ENCODE results near the gene ELP2. TPM values are rescaled to one million over a fixed set of nuclear protein-coding genes. Genes with fewer than 3 reads are reported as not detected.
"Not testable (repeated sequence)": the region's sequence is repeated elsewhere in the genome, so short reads cannot be mapped to it uniquely, and the experiment has no call there.

ELP2 gene
- polyA plus RNA-seq, 1 of the 3 experiments (the other 2 are of a cell fraction) = 38.3 TPM

DNA sequence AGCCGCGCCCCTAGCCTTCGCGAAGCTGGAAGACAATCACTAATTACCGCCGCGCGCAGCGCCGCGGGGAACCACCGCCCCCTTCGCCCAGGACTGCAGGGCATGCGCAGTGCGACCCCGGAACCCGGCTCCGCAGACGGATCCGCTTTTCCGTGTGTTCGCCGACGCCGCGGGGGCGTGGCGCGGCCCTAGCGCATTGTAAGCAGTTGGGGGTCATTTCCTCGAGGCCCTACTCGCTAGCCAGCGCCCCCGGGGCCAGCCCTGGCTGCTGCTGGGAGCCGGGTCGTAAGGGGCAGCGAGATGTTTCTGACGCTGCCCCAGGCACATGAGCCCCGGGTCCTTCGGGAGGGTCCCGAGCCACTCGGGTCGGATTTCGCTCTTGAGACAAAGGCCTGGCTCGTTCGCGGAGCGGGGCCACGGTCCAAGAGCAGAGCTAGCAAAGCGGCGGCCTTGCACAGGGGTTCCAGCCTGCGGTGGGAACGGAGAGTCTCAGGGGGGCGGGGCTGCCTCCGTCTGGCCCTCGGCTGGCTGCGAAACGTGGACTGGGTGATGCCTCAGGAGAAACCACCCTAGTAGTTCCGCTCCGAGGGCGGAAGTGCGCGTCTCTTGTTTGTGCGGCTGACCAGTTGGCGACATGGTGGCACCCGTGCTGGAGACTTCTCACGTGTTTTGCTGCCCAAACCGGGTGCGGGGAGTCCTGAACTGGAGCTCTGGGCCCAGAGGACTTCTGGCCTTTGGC is at the start of gene ELP2, which contains the start of gene SLC39A6 (continued):
- TF ChIP-seq, protein P1, sequence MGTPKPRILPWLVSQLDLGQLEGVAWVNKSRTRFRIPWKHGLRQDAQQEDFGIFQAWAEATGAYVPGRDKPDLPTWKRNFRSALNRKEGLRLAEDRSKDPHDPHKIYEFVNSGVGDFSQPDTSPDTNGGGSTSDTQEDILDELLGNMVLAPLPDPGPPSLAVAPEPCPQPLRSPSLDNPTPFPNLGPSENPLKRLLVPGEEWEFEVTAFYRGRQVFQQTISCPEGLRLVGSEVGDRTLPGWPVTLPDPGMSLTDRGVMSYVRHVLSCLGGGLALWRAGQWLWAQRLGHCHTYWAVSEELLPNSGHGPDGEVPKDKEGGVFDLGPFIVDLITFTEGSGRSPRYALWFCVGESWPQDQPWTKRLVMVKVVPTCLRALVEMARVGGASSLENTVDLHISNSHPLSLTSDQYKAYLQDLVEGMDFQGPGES (IDR thresholded peaks at IDR 0.05; ENCODE audit: low read depth, low read length) = no peak
- no peak for TF ChIP-seq MEF2A (IDR thresholded peaks at IDR 0.05; ENCODE audit: borderline replicate concordance, low read depth)
- TF ChIP-seq CHD2 (IDR thresholded peaks at IDR 0.05; ENCODE audit: low read length, partially characterized antibody) = peak; percentile 47
- TF ChIP-seq SMC3 (IDR thresholded peaks at IDR 0.05; ENCODE audit: low read depth, low read length) = no peak
- TF ChIP-seq CTCF (IDR thresholded peaks at IDR 0.05) = no peak
- peak; percentile 91 for TF ChIP-seq NRF1 (IDR thresholded peaks at IDR 0.05; ENCODE audit: low read depth, low read length)
- TF ChIP-seq, protein P2, sequence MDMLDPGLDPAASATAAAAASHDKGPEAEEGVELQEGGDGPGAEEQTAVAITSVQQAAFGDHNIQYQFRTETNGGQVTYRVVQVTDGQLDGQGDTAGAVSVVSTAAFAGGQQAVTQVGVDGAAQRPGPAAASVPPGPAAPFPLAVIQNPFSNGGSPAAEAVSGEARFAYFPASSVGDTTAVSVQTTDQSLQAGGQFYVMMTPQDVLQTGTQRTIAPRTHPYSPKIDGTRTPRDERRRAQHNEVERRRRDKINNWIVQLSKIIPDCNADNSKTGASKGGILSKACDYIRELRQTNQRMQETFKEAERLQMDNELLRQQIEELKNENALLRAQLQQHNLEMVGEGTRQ (IDR thresholded peaks at IDR 0.05; ENCODE audit: borderline replicate concordance, low read depth, low read length) = no peak

- H3K27ac ChIP-seq (ENCODE audit: low read depth in 2 of 2, low read length in 1 of 2); H2AFZ ChIP-seq (ENCODE audit: low read depth); H3K27me3 ChIP-seq (ENCODE audit: insufficient read depth); H3K9ac ChIP-seq; H3K4me1 ChIP-seq (ENCODE audit: control insufficient read depth in 1 of 2, insufficient read depth in 2 of 2, low read depth in 1 of 2, low read length in 1 of 2); H3K79me2 ChIP-seq (ENCODE audit: insufficient read depth); H3K36me3 ChIP-seq (replicated peaks in 1 of 2; ENCODE audit: control insufficient read depth in 1 of 2, insufficient read depth in 2 of 2, low read length in 1 of 2); H3K4me2 ChIP-seq; H3F3A ChIP-seq (replicated peaks; ENCODE audit: insufficient read depth); POLR2A ChIA-PET; H3K9me2 ChIP-seq; DNase-seq; H3K4me3 ChIP-seq (ENCODE audit: low read depth in 2 of 2, low read length in 1 of 2); H3K9me3 ChIP-seq; H4K20me1 ChIP-seq (ENCODE audit: insufficient read depth): not testable (repeated sequence)
- WGBS (ENCODE audit: low lambda C conversion rate) = 54% methylated on average over 2 of the region's 2 CpGs
- CTCF ChIA-PET = interaction anchor here (1.1 kb wide), 1 partner anchor 15 kb away, joined by 3 read pairs; no protein-coding TSS in a partner anchor
These were observed 48.6 kb upstream of the ELP2 start for GRCh38 chr18:36081118-36081517.

DNA sequence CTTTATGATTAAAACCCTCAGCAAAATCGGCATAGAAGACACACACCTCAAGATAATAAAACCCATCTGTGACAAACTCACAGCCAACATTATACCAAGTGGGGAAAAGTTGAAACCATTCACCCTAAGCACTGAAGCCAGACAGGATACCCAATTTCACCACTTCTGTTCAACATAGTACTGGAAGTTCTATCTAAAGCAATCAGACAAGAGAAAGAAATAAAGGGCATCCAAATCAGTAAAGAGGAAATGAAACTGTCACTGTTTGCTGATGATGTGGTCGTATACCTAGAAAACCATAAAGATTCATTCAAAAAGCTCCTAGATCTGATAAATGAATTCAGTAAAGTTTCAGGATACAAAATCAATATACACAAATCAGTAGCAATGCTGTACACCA is 46.0 kb upstream of the ELP2 start:
- Histone ChIP-seq H3K9ac (no peak overlapping the region), H3F3A (replicated peaks; ENCODE audit: insufficient read depth) (no peaks in the 10 kb centered on the region), H4K20me1 (ENCODE audit: insufficient read depth) (no peaks in the 10 kb centered on the region), H3K79me2 (ENCODE audit: insufficient read depth) (no peaks in the 10 kb centered on the region), H3K27me3 (ENCODE audit: insufficient read depth) (no peaks in the 10 kb centered on the region), H3K36me3 (replicated peaks in 1 of 2; ENCODE audit: control insufficient read depth in 1 of 2, insufficient read depth in 2 of 2, low read length in 1 of 2) (no peaks in the 10 kb centered on the region), H2AFZ (ENCODE audit: low read depth) (no peak overlapping the region), H3K9me3 (no peaks in the 10 kb centered on the region), H3K9me2 (no peaks in the 10 kb centered on the region), H3K4me1 (ENCODE audit: control insufficient read depth in 1 of 2, insufficient read depth in 2 of 2, low read depth in 1 of 2, low read length in 1 of 2) (no peaks in the 10 kb centered on the region), H3K4me2 (no peak overlapping the region), H3K4me3 (ENCODE audit: low read depth in 2 of 2, low read length in 1 of 2) (no peak overlapping the region), H3K27ac (ENCODE audit: low read depth in 2 of 2, low read length in 1 of 2) (no peak overlapping the region)
- no peak for DNase-seq
- CTCF ChIA-PET = interaction anchor here (1.6 to 1.8 kb wide), 2 partner anchors 10 to 66 kb away, joined by 4 to 7 read pairs; no protein-coding TSS in a partner anchor
- 31% methylated on average over 2 of the region's 2 CpGs for WGBS (ENCODE audit: low lambda C conversion rate)
- POLR2A ChIA-PET = no interaction called here
- TF ChIP-seq, protein P3, sequence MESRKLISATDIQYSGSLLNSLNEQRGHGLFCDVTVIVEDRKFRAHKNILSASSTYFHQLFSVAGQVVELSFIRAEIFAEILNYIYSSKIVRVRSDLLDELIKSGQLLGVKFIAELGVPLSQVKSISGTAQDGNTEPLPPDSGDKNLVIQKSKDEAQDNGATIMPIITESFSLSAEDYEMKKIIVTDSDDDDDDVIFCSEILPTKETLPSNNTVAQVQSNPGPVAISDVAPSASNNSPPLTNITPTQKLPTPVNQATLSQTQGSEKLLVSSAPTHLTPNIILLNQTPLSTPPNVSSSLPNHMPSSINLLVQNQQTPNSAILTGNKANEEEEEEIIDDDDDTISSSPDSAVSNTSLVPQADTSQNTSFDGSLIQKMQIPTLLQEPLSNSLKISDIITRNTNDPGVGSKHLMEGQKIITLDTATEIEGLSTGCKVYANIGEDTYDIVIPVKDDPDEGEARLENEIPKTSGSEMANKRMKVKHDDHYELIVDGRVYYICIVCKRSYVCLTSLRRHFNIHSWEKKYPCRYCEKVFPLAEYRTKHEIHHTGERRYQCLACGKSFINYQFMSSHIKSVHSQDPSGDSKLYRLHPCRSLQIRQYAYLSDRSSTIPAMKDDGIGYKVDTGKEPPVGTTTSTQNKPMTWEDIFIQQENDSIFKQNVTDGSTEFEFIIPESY (IDR thresholded peaks at IDR 0.05; ENCODE audit: borderline replicate concordance, low read depth) = no peak
- TF ChIP-seq CHD2 (IDR thresholded peaks at IDR 0.05; ENCODE audit: low read length, partially characterized antibody) (no peak), PBX3 (IDR thresholded peaks at IDR 0.05) (no peak), USF1 (IDR thresholded peaks at IDR 0.05; ENCODE audit: borderline replicate concordance, low read depth) (no peak), JUND (IDR thresholded peaks at IDR 0.05) (no peak), CTCF (IDR thresholded peaks at IDR 0.05) (no peak), GATA2 (CRISPR knock-in tag; IDR thresholded peaks at IDR 0.05) (no peak), FOXJ3 (CRISPR knock-in tag; IDR thresholded peaks at IDR 0.05) (no peak)
